Hindlimb muscle (tissue), 1 donor: Measurements from ENCODE around the gene MMP12. TPM values are rescaled to one million over a fixed set of nuclear protein-coding genes. Genes with fewer than 3 reads are reported as not detected.
"Not testable (repeated sequence)": the region's sequence is repeated elsewhere in the genome, so short reads cannot be mapped to it uniquely, and the experiment has no call there.

Experiments used
- DNase-seq: peaks from one replicate; pipeline ENCODE4 v3.0.0-alpha.2; 2013
- polyA plus RNA-seq: library from polyadenylated mRNA; unstranded; fragments of 120-200 nt; gene quantifications from one replicate; pipeline ENCODE4 v1.2.1, GENCODE V29; 2013; ENCODE audit not compliant: insufficient read length

MMP12 gene
- not detected for polyA plus RNA-seq

- no peak for DNase-seq
These were observed at the start of gene MMP12 for GRCh38 chr11:102874852-102875251. MMP12 (minus strand) TSS chr11:102874982; CDS start chr11:102874937, 45 bp downstream.

GRCh38 chr11:102921587-102922220 lies 46.9 kb upstream of the MMP12 start:
- no peak for DNase-seq

- no peak for DNase-seq
These were observed 45.4 kb upstream of the MMP12 start for GRCh38 chr11:102920118-102920684.

GRCh38 chr11:102915044-102915375 lies 40.2 kb upstream of the MMP12 start:
- DNase-seq: no peak

- peak; percentile 19 for DNase-seq
These were observed 39.7 kb upstream of the MMP12 start for GRCh38 chr11:102914238-102915043.

- no peak for DNase-seq
These were observed 37.7 kb upstream of the MMP12 start for GRCh38 chr11:102912482-102912830.

- no peak for DNase-seq
These were observed 37.1 kb upstream of the MMP12 start for GRCh38 chr11:102911758-102912481.

- not testable (repeated sequence) for DNase-seq
These were observed 31.1 kb upstream of the MMP12 start for GRCh38 chr11:102905848-102906247.

GRCh38 chr11:102903895-102904294 lies 29.1 kb upstream of the MMP12 start:
- not testable (repeated sequence) for DNase-seq

GRCh38 chr11:102900346-102900745 lies 25.6 kb upstream of the MMP12 start:
- DNase-seq: no peak

GRCh38 chr11:102891736-102892135 lies 17.0 kb upstream of the MMP12 start:
- no peak for DNase-seq

GRCh38 chr11:102886999-102887398 lies 12.2 kb upstream of the MMP12 start:
- DNase-seq: no peak

GRCh38 chr11:102883141-102883540 lies 8.4 kb upstream of the MMP12 start:
- no peak for DNase-seq

GRCh38 chr11:102882389-102883024 lies 7.7 kb upstream of the MMP12 start:
- DNase-seq: no peak

- DNase-seq: no peak
These were observed 5.0 kb upstream of the MMP12 start for GRCh38 chr11:102879801-102880200.

- DNase-seq: no peak
These were observed 3.8 kb upstream of the MMP12 start for GRCh38 chr11:102878595-102878994.

- DNase-seq: not testable (repeated sequence)
These were observed 5.3 kb downstream of the MMP12 start for GRCh38 chr11:102869354-102869964.

- no peak for DNase-seq
These were observed 6.4 kb downstream of the MMP12 start for GRCh38 chr11:102868339-102868738.

- DNase-seq: no peak
These were observed 10.1 kb downstream of the MMP12 start for GRCh38 chr11:102864724-102865123.

- no peak for DNase-seq
These were observed 20.8 kb downstream of the MMP12 start for GRCh38 chr11:102853956-102854355.

GRCh38 chr11:102853055-102853454 lies 21.7 kb downstream of the MMP12 start:
- no peak for DNase-seq
